Stimulated activated effector memory CD8-positive, alpha-beta T cell treated with anti-CD3 and anti-CD28 coated beads, Interleukin-12 subunit alpha, Interleukin-12 subunit beta, amount 100 ng/mL, for 72 hours (primary cell): ENCODE measurements around the gene RAI1.

Experiments used
- ATAC-seq: fragments of 150-1000 bp; cut with Tn5 transposase; 2 replicates; pipeline ENCODE4 v1.10.0; 2021
- DNase-seq, 2 donors: peaks; one replicate each; pipeline ENCODE4 v3.0.0; 2021 to 2022; ENCODE audit warnings: low spot score in 2 of 2
- H3K27ac Mint-ChIP-seq: one replicate; pipeline ENCODE4 v1.8.0; 2022; ENCODE audit warnings: mild to moderate bottlenecking, mixed read lengths
- H3K36me3 Mint-ChIP-seq: one replicate; pipeline ENCODE4 v1.8.0; 2022; ENCODE audit warnings: mild to moderate bottlenecking, mixed read lengths
- H3K4me1 Mint-ChIP-seq: one replicate; pipeline ENCODE4 v1.8.0; 2022; ENCODE audit warnings: mixed read lengths
- H3K4me3 Mint-ChIP-seq: one replicate; pipeline ENCODE4 v1.8.0; 2022; ENCODE audit warnings: mild to moderate bottlenecking, mixed read lengths
- H3K9me3 Mint-ChIP-seq: one replicate; pipeline ENCODE4 v1.8.0; 2022; ENCODE audit warnings: mixed read lengths

Gene RAI1

DNA sequence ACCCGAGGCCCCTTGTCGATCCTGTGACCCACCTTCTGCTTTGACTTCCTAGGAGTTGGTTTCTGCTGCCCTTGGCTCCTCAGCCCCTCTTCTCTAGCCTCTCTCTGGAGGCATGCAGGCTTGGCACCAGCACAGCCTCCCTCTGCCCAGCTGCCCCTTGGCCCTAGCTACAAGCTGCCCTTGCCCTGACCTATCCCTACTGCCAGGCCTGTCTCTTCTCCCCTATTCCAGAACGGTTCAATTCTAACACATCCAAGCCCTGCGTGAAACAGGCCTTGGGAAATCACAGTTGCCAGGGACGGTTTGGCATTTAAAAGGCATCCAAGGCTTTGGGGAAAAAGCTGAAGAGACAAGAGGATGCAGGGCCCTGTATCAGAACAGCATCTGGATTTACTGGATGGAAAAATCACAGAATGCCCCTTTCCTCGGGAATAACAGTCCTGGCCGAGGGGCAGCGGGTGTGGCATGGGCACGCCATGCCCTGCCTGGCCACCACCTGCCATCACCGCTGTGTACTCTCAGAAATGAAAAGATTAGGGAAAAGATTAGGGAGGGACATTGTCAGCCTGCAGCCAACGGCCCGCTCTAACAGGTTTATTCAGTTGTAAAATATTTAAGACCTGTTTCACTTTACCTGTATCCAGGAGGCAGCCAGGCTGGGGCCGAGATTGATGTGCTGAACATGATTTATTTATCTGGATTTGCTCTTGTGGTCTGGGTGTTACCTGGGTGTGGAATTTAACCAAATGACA lies 15.8 kb downstream of the RAI1 start:
- Mint-ChIP-seq H3K4me1 (peaks cover 59% of the 10 kb centered on the region), H3K9me3 (no peaks in the 10 kb centered on the region), H3K36me3 (peaks cover 21% of the 10 kb centered on the region), H3K27ac (peak overlapping the region; percentile 98), H3K4me3 (peak overlapping the region; percentile 82)
- ATAC-seq (no peak), DNase-seq (no peak)

DNA sequence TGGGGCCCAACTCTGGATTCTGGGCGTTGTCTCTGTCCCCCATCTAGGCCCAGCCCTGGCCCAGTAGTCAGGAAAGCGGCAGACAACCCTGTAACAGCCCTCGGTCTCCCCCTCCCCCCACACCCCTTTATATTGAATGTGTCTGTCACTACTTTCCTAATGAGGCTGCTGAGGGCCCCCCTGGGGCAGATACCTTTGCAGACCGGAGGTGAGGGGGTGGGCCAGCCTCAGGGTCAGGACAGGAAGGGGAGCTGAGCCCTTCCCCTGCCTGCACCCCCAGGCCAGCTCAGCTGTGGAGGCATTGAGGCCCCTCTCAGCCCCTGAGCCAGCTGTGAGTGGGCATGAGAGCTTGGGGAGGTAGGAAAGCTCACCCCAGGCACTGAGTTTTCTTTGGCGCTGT lies 17.1 kb downstream of the RAI1 start:
- H3K27ac Mint-ChIP-seq = peak overlapping the region; percentile 21
- DNase-seq (no peak), ATAC-seq (no peak)
- H3K4me1 Mint-ChIP-seq = peaks cover 49% of the 10 kb centered on the region
- H3K36me3 Mint-ChIP-seq = peaks cover 19% of the 10 kb centered on the region
- no peak overlapping the region for H3K4me3 Mint-ChIP-seq
- no peaks in the 10 kb centered on the region for H3K9me3 Mint-ChIP-seq

DNA sequence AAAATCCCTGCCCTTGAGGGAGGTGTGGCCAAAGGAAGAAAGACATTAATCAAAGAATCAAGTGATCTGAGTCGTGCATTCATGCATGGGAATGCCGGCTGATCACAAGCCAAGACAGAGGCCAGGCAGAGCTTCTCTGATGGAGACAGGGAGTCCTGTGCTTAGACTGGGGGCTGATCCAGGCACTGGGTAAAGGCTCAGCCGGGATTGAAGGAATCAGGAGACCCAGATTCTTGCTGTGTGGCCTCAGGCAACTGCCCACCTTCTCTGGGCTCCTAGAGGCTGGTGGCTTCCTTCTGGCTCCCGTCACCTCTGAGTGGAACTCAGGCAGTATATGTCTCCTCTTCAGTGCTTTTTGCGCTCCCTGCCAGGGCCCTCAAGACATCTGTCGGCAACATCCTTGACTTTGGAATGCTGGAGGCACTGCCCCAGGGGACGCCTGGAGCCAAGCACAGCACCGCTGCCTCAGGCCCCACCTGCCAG lies 17.7 kb downstream of the RAI1 start:
- H3K27ac Mint-ChIP-seq = peak overlapping the region; percentile 21
- no peak overlapping the region for H3K4me3 Mint-ChIP-seq
- ATAC-seq = no peak
- H3K9me3 Mint-ChIP-seq = no peaks in the 10 kb centered on the region
- peaks cover 48% of the 10 kb centered on the region for H3K4me1 Mint-ChIP-seq
- DNase-seq = no peak
- peaks cover 14% of the 10 kb centered on the region for H3K36me3 Mint-ChIP-seq

GRCh38 chr17:17699491-17699890 lies 18.2 kb downstream of the RAI1 start:
- Mint-ChIP-seq H3K36me3 (peaks cover 11% of the 10 kb centered on the region), H3K4me1 (peaks cover 44% of the 10 kb centered on the region), H3K9me3 (no peaks in the 10 kb centered on the region), H3K4me3 (no peak overlapping the region), H3K27ac (no peak overlapping the region)
- no peak for ATAC-seq
- no peak for DNase-seq

- no peak for DNase-seq
- no peak for ATAC-seq
Measured at GRCh38 chr17:17700251-17700969, 19.2 kb downstream of the RAI1 start.

GRCh38 chr17:17701112-17701511 lies 19.9 kb downstream of the RAI1 start:
- Mint-ChIP-seq H3K9me3 (no peaks in the 10 kb centered on the region), H3K4me1 (peaks cover 36% of the 10 kb centered on the region), H3K4me3 (no peak overlapping the region), H3K36me3 (peaks cover 7% of the 10 kb centered on the region), H3K27ac (no peak overlapping the region)
- ATAC-seq (no peak), DNase-seq (no peak)

More at GRCh38 chr17:17700251-17700969, 19.2 kb downstream of the RAI1 start:
- peaks cover 8% of the 10 kb centered on the region for H3K36me3 Mint-ChIP-seq
- H3K9me3 Mint-ChIP-seq = no peaks in the 10 kb centered on the region
- H3K4me1 Mint-ChIP-seq = peaks cover 40% of the 10 kb centered on the region
- no peak overlapping the region for H3K4me3 Mint-ChIP-seq
- no peak overlapping the region for H3K27ac Mint-ChIP-seq

DNA sequence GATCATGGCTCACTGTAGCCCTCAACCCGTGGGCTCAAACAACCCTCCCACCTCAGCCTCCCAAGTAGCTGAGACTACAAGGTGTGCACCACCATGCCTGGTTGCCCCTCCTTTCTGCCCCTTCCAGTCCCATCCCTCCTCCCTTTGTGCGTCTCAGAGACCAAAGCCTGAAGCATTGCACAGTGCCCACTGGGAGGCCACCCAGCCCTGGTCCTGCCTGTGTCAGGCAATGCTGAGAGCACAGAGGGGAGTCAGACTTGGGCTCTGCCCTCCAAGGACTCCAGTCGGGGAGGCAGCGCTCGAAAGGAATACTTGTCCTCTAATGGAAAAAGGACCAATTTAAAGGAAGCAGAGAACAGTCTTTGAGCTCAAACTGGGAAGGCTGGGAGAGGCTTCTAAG lies 20.4 kb downstream of the RAI1 start:
- Mint-ChIP-seq H3K27ac (no peak overlapping the region), H3K36me3 (peaks cover 7% of the 10 kb centered on the region), H3K4me1 (peaks cover 34% of the 10 kb centered on the region), H3K9me3 (no peaks in the 10 kb centered on the region), H3K4me3 (no peak overlapping the region)
- ATAC-seq (no peak), DNase-seq (no peak)

DNA sequence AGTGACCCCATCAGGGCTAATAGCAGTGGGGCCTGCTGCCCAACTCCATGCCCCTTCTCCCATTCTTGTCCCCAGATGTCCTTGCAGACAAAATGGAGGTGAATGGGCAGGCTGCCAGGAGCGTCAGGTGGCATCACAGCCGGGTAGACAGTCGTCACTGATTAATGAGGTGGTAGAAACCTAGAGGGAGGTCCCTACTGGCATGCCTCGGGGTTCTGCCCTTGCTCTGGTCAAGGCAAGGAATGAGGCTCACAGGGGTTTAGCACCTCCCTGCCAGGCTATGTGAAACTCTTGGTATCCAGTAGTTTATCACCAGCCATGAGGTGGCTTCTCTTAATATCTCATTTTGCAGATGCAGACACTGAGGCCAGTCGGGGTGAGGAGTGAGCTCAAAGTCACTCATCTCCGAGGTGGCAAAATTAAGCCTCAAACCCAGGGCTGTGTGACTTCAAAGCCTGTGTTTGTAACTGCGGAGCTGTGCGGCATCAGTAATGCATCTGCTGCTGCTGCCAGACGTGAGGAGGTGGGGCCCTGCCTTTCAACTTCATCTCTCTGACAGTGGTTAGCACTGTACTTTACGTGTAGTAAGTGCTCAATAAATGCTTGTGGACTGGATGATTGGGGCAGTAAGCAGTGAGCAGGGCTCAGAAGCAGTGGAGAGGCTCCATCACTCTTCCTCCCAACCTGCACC lies 21.3 kb downstream of the RAI1 start:
- Mint-ChIP-seq H3K9me3 (no peaks in the 10 kb centered on the region), H3K4me1 (peaks cover 25% of the 10 kb centered on the region), H3K36me3 (peaks cover 7% of the 10 kb centered on the region), H3K27ac (no peak overlapping the region), H3K4me3 (no peak overlapping the region)
- no peak for DNase-seq
- no peak for ATAC-seq

- Mint-ChIP-seq H3K36me3 (peaks cover 7% of the 10 kb centered on the region), H3K4me3 (no peak overlapping the region), H3K9me3 (no peaks in the 10 kb centered on the region), H3K4me1 (peaks cover 28% of the 10 kb centered on the region), H3K27ac (no peak overlapping the region)
- DNase-seq (no peak), ATAC-seq (no peak)
Measured at GRCh38 chr17:17703140-17703919, 22.1 kb downstream of the RAI1 start.

DNA sequence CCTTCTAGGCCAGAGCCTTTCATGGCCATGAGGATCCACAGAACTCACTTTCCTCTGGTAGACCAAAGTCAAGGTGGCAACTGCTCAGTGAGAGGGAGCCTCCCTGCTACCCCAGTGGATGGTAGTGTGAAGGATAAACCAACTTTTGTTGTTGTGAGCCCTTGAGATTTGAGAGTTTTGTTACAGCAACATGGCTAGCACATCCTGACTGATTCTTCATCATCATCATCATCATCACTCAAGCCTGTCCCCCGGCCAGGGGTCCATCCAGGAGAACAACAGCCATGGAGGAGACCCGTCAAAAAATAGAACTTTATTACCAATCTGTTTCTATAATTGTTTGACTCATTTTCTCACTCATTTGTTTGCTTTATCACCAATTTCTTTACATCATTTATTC lies 23.7 kb downstream of the RAI1 start:
- ATAC-seq (no peak), DNase-seq (no peak)
- Mint-ChIP-seq H3K4me1 (peaks cover 30% of the 10 kb centered on the region), H3K9me3 (no peaks in the 10 kb centered on the region), H3K4me3 (no peak overlapping the region), H3K36me3 (peaks cover 7% of the 10 kb centered on the region), H3K27ac (no peak overlapping the region)

GRCh38 chr17:17706140-17707060 lies 25.1 kb downstream of the RAI1 start:
- ATAC-seq (no peak), DNase-seq (no peak)
- Mint-ChIP-seq H3K9me3 (no peaks in the 10 kb centered on the region), H3K4me1 (peaks cover 23% of the 10 kb centered on the region), H3K36me3 (peaks cover 7% of the 10 kb centered on the region), H3K4me3 (no peak overlapping the region), H3K27ac (no peak overlapping the region)

- no peak for DNase-seq
- H3K27ac Mint-ChIP-seq = no peak overlapping the region
- H3K4me3 Mint-ChIP-seq = no peak overlapping the region
- H3K36me3 Mint-ChIP-seq = peaks cover 7% of the 10 kb centered on the region
- H3K4me1 Mint-ChIP-seq = peaks cover 31% of the 10 kb centered on the region
- no peak for ATAC-seq
- no peaks in the 10 kb centered on the region for H3K9me3 Mint-ChIP-seq
Measured at GRCh38 chr17:17708295-17708694, 27.0 kb downstream of the RAI1 start.

GRCh38 chr17:17708816-17709215 lies 27.6 kb downstream of the RAI1 start:
- H3K36me3 Mint-ChIP-seq = peaks cover 7% of the 10 kb centered on the region
- H3K9me3 Mint-ChIP-seq = no peaks in the 10 kb centered on the region
- DNase-seq = no peak
- H3K4me1 Mint-ChIP-seq = peaks cover 27% of the 10 kb centered on the region
- H3K27ac Mint-ChIP-seq = no peak overlapping the region
- no peak for ATAC-seq
- H3K4me3 Mint-ChIP-seq = no peak overlapping the region

DNA sequence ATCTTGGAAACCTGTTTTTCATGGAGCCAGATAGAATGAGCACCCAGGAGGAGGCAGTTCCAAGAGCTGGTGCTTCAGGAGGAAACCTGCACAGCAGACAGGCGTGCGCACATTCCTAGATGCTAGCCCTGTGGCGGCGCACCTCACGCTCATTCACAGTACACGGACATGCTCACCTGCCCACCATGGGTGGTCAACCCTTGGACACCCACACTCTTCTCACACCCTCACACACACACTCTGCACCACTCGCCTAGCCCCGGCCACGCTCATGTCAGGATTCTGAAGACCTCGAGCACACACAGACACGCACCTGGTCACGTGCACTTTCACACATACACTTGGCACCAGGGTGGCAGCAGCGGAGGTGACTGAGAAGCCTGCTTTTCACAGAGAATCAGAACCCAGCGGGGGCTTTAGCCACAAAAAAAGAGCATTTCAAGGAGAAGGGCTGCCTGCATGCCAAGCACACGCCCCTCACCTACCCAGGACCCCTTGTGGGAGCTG lies 28.6 kb downstream of the RAI1 start:
- H3K27ac Mint-ChIP-seq = peak overlapping the region; percentile 86
- peaks cover 7% of the 10 kb centered on the region for H3K36me3 Mint-ChIP-seq
- peaks cover 27% of the 10 kb centered on the region for H3K4me1 Mint-ChIP-seq
- H3K9me3 Mint-ChIP-seq = no peaks in the 10 kb centered on the region
- H3K4me3 Mint-ChIP-seq = no peak overlapping the region
- ATAC-seq (no peak), DNase-seq (no peak)
